Activated naive CD4-positive, alpha-beta T cell treated with anti-CD3 and anti-CD28 coated beads, Interleukin-2, amount 50 U/mL, for 72 hours (primary cell): ENCODE data around the gene TBC1D19. TPM values are rescaled to one million over a fixed set of nuclear protein-coding genes. Genes with fewer than 3 reads are reported as not detected.

ENCODE experiments used
- ATAC-seq, 2 donors: fragments of 150-1000 bp; cut with Tn5 transposase; 2 replicates each; pipeline ENCODE4 v1.10.0; 2021; ENCODE audit warnings: mild to moderate bottlenecking in 2 of 2, moderate library complexity in 2 of 2
- DNase-seq, 2 donors: peaks; one replicate each; pipeline ENCODE4 v3.0.0; 2021 to 2022; ENCODE audit warnings: low spot score in 2 of 2
- H3K27ac Mint-ChIP-seq, 2 donors: one replicate each; pipeline ENCODE4 v1.8.0; 2022; ENCODE audit warnings: mild to moderate bottlenecking in 2 of 2, mixed read lengths in 2 of 2
- H3K36me3 Mint-ChIP-seq, 2 donors: one replicate each; pipeline ENCODE4 v1.8.0; 2022; ENCODE audit warnings: mixed read lengths in 2 of 2
- H3K9me3 Mint-ChIP-seq, 2 donors: one replicate each; pipeline ENCODE4 v1.8.0; 2022; ENCODE audit warnings: mixed read lengths in 2 of 2
- total RNA-seq, 2 donors: library from RNA; stranded (reverse); gene quantifications; one replicate each; pipeline ENCODE4 v1.2.3, GENCODE V29; 2022

Gene TBC1D19
- total RNA-seq, 2 donors from 2014 or later = 4.8 to 5.5 TPM

GRCh38 chr4:26731351-26732035 is 147.6 kb downstream of the TBC1D19 start:
- peaks cover 0 to 4% of the 10 kb centered on the region in 2 donors for H3K36me3 Mint-ChIP-seq
- DNase-seq (peak in 1 of 2 donors; percentile 10), ATAC-seq (peak; percentile 97 to 98)
- H3K27ac Mint-ChIP-seq = peak overlapping the region in 1 of 2 donors; percentile 2
- H3K9me3 Mint-ChIP-seq = no peaks in the 10 kb centered on the region

GRCh38 chr4:26732356-26732755 is 148.5 kb downstream of the TBC1D19 start:
- ATAC-seq (no peak), DNase-seq (no peak)
- peaks cover 0 to 4% of the 10 kb centered on the region in 2 donors for H3K36me3 Mint-ChIP-seq
- H3K27ac Mint-ChIP-seq = no peak overlapping the region
- no peaks in the 10 kb centered on the region for H3K9me3 Mint-ChIP-seq

GRCh38 chr4:26736621-26737020 is 152.7 kb downstream of the TBC1D19 start:
- ATAC-seq = no peak
- no peak overlapping the region for H3K27ac Mint-ChIP-seq
- no peak for DNase-seq
- no peaks in the 10 kb centered on the region for H3K9me3 Mint-ChIP-seq
- H3K36me3 Mint-ChIP-seq = peaks cover 0 to 2% of the 10 kb centered on the region in 2 donors

DNA sequence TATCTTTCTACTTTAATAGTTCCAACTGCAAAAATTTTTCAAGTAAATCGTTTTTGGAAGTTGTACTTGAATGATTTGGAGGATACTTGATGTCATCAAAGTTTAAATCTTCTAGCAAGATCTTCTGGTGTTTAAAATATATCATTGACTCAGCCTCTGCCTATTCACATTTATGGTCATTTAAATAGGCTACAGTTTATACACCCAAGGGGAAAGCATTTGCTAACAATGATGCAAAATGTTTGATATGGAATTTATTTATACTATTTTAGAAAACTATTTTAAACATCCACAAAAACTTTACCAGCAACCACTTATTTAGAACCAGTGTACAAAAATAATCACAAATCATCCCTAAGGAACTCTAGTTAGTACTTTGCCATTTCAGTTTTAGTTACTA is 153.5 kb downstream of the TBC1D19 start:
- H3K27ac Mint-ChIP-seq = no peak overlapping the region
- ATAC-seq (no peak), DNase-seq (no peak)
- H3K36me3 Mint-ChIP-seq = no peaks in the 10 kb centered on the region
- no peaks in the 10 kb centered on the region for H3K9me3 Mint-ChIP-seq

GRCh38 chr4:26741491-26741871 is 157.6 kb downstream of the TBC1D19 start:
- DNase-seq = no peak
- Mint-ChIP-seq H3K27ac (no peak overlapping the region), H3K9me3 (peaks cover 0 to 5% of the 10 kb centered on the region in 2 donors), H3K36me3 (peaks cover 6 to 9% of the 10 kb centered on the region in 2 donors)
- ATAC-seq = no peak

GRCh38 chr4:26746802-26747213 is 162.9 kb downstream of the TBC1D19 start:
- H3K27ac Mint-ChIP-seq = peak overlapping the region in 1 of 2 donors; percentile 54
- ATAC-seq (peak; percentile 100), DNase-seq (peak; percentile 47 to 55)
- H3K36me3 Mint-ChIP-seq = peaks cover 7 to 10% of the 10 kb centered on the region in 2 donors
- peaks cover 0 to 5% of the 10 kb centered on the region in 2 donors for H3K9me3 Mint-ChIP-seq

DNA sequence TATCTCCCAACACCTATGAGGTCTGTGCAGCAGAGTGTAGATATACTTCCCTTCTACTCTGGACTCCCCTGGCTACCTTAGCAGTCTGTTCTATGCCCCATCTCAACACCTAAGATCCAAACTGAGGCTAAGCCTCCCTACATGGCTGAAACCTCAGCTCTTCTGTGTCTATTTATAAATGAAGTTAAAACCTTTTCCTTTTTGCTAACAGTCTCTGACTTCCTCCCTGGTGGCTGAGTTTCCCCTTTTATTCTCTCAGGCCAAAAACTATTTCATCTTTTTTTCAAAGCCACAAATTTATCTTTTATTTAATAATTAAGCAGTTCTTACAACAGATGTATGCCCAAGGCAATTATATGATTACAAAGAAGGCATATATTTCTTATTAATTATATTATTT is 164.9 kb downstream of the TBC1D19 start:
- no peak for DNase-seq
- Mint-ChIP-seq H3K27ac (no peak overlapping the region), H3K36me3 (peaks cover 7 to 10% of the 10 kb centered on the region in 2 donors), H3K9me3 (peaks cover 0 to 5% of the 10 kb centered on the region in 2 donors)
- ATAC-seq = no peak

DNA sequence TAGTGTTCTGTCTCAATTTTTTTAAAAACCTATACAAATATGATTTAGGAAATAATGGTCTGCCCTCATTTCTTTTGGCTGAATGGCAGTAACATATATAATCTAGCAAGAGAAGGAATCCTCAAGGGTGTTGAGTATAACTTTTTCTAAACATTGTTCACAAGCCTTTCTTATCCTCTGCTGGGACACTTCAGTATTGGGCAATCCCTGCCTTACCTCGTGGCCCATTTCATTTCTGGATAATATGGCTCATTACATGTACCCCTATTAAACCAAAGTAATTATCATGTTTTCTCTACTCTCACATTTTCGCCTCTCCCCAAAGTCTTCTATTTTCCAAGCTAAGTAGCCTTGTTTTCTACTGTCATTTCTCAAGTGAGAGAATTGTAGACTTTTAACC is 166.0 kb downstream of the TBC1D19 start:
- Mint-ChIP-seq H3K27ac (no peak overlapping the region), H3K9me3 (peaks cover 0 to 5% of the 10 kb centered on the region in 2 donors), H3K36me3 (peaks cover 5 to 7% of the 10 kb centered on the region in 2 donors)
- ATAC-seq = no peak
- DNase-seq = no peak

DNA sequence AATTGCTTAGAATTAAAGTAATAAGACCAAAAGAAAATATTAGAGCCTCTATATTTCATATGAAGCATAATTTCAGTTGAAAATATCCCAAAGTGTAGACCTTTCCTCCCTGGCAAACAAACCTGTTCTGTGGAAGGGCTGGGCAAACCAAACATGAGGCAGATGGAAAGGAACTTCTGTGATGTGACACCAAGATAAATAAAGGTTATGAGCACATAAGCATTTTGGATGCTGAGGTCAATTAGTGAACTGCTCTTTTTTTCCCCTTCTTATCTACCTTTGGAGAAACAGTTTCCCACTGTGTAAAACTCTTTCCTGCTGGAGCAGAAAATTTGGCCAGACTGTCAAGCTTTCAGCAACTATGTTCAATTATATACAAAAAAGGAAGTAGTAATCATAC is 167.1 kb downstream of the TBC1D19 start:
- Mint-ChIP-seq H3K27ac (no peak overlapping the region), H3K36me3 (peaks cover 5 to 6% of the 10 kb centered on the region in 2 donors), H3K9me3 (peaks cover 0 to 5% of the 10 kb centered on the region in 2 donors)
- DNase-seq (no peak), ATAC-seq (no peak)

DNA sequence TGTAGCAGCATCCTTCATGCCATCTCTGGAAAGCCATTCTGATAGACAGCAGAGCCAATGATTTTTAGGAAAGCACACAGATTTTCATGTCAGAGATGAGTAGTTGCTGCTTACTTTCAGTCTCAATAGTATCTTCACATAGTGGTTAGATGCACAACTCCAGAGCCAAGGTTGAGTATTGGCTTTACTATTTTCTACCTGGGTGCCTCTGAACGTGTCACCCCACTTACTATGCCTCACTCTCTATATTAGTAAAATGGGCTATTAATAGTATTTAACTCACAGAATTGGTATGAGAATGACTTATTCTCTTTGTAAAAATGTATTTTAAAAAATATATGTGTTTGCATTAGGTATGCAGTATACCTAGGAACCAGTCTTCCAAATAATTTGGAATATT is 168.0 kb downstream of the TBC1D19 start:
- H3K27ac Mint-ChIP-seq = peak overlapping the region in 1 of 2 donors; percentile 17

DNA sequence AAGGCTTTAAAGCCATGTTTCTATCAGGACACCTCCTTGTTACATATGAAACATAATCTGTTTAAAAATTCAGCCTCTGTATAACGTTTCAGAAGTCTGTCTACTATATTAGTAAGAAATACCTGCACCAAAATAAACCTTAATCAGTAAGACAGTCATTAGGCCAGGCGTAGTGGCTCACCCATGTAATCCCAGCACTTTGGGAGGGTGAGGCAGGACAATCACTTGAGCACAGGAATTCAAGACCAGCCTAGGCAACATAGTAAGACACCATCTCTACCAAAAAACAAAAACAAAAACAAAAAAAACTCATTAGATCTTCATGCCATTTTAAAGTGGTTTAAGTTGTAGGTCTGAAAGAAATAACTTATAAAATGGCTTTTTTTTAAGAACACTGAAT is 169.3 kb downstream of the TBC1D19 start:
- H3K36me3 Mint-ChIP-seq = no peaks in the 10 kb centered on the region

More for the DNA sequence above, 168.0 kb downstream of the TBC1D19 start:
- DNase-seq (peak in 1 of 2 donors; percentile 26), ATAC-seq (peak; percentile 86 to 99)
- H3K9me3 Mint-ChIP-seq = no peaks in the 10 kb centered on the region
- no peaks in the 10 kb centered on the region for H3K36me3 Mint-ChIP-seq

DNA sequence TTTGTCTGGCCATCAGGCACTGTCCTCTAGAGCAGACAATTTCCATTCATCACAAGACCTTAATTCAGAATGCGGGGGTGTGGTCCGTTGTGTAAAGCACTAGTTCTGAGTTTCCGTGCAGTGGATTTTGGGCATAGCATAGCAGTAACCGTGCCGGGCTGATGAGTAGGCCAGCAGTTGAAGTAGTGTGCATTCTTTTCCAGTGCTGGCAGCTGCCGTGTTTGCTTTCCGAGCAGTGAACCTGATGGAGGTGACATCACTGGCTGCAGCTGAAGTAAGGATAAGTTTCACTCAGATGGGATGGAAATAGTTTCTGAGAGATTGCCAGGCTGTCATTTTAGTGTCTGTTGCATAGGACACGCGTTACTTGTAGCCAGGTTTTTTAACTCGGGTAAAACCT is 169.7 kb downstream of the TBC1D19 start:
- Mint-ChIP-seq H3K36me3 (no peaks in the 10 kb centered on the region), H3K9me3 (no peaks in the 10 kb centered on the region), H3K27ac (no peak overlapping the region)
- DNase-seq (no peak), ATAC-seq (no peak)

More for the DNA sequence above, 169.3 kb downstream of the TBC1D19 start:
- DNase-seq (no peak), ATAC-seq (no peak)
- no peak overlapping the region for H3K27ac Mint-ChIP-seq
- no peaks in the 10 kb centered on the region for H3K9me3 Mint-ChIP-seq

DNA sequence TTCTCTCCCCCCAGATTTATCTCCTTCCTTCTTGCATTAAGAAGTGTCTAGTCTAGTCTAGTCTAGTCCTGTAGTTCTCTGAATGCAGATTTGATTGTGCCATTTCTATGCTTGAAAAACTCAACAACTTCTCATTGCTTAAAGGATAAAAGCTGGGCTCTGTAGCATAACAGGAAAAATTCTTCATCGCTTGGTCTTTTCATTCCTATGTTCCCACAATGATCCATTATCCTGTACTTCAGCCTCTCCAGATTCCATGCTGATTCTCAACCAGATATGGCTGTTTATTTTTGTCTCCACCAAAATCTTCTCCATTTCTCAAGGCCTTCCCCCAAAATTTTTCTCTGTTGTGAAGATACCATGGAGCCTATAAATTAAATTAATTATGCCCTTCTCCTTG is 173.9 kb downstream of the TBC1D19 start:
- H3K36me3 Mint-ChIP-seq = no peaks in the 10 kb centered on the region
- ATAC-seq (no peak), DNase-seq (no peak)
- no peak overlapping the region for H3K27ac Mint-ChIP-seq
- H3K9me3 Mint-ChIP-seq = no peaks in the 10 kb centered on the region

- DNase-seq (no peak), ATAC-seq (no peak)
- Mint-ChIP-seq H3K9me3 (no peaks in the 10 kb centered on the region), H3K36me3 (no peaks in the 10 kb centered on the region), H3K27ac (no peak overlapping the region)
These were observed 175.0 kb downstream of the TBC1D19 start for GRCh38 chr4:26758899-26759298.

DNA sequence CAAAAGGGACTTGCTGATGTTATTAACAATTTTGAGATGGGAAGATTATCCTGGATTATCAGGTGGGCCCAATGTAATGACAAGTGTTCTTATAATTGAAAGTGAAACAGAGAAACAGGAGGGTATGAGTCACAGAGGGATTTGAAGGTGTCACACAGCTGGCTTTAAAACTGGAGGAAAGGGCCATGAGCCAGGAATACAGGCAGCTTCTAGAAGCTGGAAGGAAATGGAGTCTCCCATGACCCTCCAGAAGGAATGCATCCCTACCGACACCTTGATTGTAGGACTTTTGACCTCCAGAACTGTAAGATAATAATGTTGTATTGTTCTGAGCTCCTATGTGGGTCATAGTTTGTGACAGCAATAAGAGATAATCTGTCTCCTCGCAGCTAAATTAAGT is 178.8 kb downstream of the TBC1D19 start:
- no peak for DNase-seq
- Mint-ChIP-seq H3K9me3 (no peaks in the 10 kb centered on the region), H3K36me3 (peaks cover 0 to 11% of the 10 kb centered on the region in 2 donors), H3K27ac (no peak overlapping the region)
- ATAC-seq = no peak

DNA sequence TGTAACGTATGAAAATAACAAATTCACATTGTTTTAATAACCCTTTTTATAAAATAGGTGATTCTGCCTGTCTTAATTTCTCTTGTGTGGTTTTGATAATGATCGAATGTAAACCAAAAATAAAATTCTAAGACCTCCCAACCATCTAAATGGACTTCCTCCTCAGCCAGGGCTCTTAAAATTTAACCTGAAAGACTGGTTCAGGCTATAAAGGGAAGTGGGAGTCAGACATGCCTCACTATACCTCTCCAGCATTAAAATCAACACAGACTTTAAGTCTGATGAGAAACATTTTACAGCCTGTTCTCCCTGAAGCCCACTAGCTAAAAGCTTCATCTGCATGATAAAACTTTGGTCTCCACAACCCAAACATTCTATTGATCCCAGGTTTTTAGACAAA is 179.2 kb downstream of the TBC1D19 start:
- no peak for ATAC-seq
- H3K36me3 Mint-ChIP-seq = peaks cover 0 to 11% of the 10 kb centered on the region in 2 donors

GRCh38 chr4:26763648-26764047 is 179.8 kb downstream of the TBC1D19 start:
- DNase-seq = no peak
- no peak for ATAC-seq
- no peaks in the 10 kb centered on the region for H3K9me3 Mint-ChIP-seq
- no peak overlapping the region for H3K27ac Mint-ChIP-seq
- H3K36me3 Mint-ChIP-seq = peaks cover 0 to 11% of the 10 kb centered on the region in 2 donors

More for the DNA sequence above, 179.2 kb downstream of the TBC1D19 start:
- H3K9me3 Mint-ChIP-seq = no peaks in the 10 kb centered on the region
- DNase-seq = no peak
- H3K27ac Mint-ChIP-seq = no peak overlapping the region

DNA sequence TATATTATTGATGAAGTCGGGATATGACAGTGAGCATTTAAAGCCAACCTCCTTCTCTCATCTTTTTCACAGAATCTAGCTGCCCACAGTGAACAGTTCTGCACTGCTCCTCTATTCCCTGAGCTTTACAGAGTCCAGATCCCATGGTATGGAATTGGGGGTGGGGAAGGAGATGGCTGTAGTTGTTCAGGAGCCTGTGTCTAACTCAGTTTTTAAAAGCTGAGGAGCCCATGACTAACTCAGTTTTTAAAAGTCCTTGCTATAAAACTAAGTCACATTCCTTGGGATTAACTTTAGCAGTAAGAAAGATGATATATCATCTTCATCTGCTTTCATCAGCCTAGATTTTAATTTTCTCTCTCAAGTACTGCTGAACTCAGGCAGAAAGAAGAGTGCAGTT is 180.3 kb downstream of the TBC1D19 start:
- H3K36me3 Mint-ChIP-seq = peaks cover 0 to 11% of the 10 kb centered on the region in 2 donors
- H3K9me3 Mint-ChIP-seq = no peaks in the 10 kb centered on the region
- ATAC-seq (no peak), DNase-seq (no peak)
- no peak overlapping the region for H3K27ac Mint-ChIP-seq
